Breast epithelium (tissue), 4 donors: ENCODE measurements around the gene ZNF599. TPM values are rescaled to one million over a fixed set of nuclear protein-coding genes. Genes with fewer than 3 reads are reported as not detected.

Experiments
- DNase-seq, 2 donors: peaks; one replicate each; pipeline ENCODE4 v3.0.0-alpha.2; 2019; ENCODE audit warnings: low spot score in 2 of 2
- H3K27ac ChIP-seq, 2 donors: fragments of 200-600 bp; sonication (generic) in 1 of 2; one replicate each; pipeline ENCODE4 v1.5.1; 2016 to 2019; ENCODE audit warnings: mild to moderate bottlenecking in 1 of 2
- H3K27me3 ChIP-seq, 2 donors: fragments of 200-600 bp; sonication (generic) in 1 of 2; one replicate each; pipeline versions ENCODE4 v1.5.1 to v1.6.0; 2017 to 2019; ENCODE audit warnings: control low read depth in 1 of 2, mild to moderate bottlenecking in 1 of 2
- H3K36me3 ChIP-seq: fragments of 200-600 bp; one replicate; pipeline ENCODE4 v1.5.1; 2019
- H3K4me1 ChIP-seq, 2 donors: fragments of 200-600 bp; sonication (generic); one replicate each; pipeline ENCODE4 v1.5.1; 2016 to 2019; ENCODE audit warnings: control low read depth in 1 of 2
- H3K4me3 ChIP-seq, 3 donors: fragments of 200-600 bp; sonication (generic); 1 replicate in 2 of 3; 2 replicates in 1 of 3; pipeline ENCODE4 v1.5.1; 2016 to 2019; ENCODE audit warnings: mild to moderate bottlenecking in 3 of 3, moderate library complexity in 2 of 3
- H3K9me3 ChIP-seq, 2 donors: fragments of 200-600 bp; sonication (generic) in 1 of 2; one replicate each; pipeline ENCODE4 v1.5.1; 2016 to 2019; ENCODE audit warnings: control low read depth in 1 of 2
- POLR2A ChIP-seq: fragments of 450-650 bp; IDR thresholded peaks from one replicate; pipeline ENCODE4 v1.6.1; 2016; ENCODE audit warnings: antibody characterized with exemption, mild to moderate bottlenecking, moderate library complexity
- POLR2AphosphoS5 ChIP-seq, 3 donors: sonication (generic); formaldehyde crosslinking; IDR thresholded peaks; one replicate each; pipeline ENCODE4 v1.6.1; 2017; ENCODE audit warnings: antibody characterized with exemption in 3 of 3
- intact Hi-C: fragments of 100-400 bp; cut with DNase I; formaldehyde crosslinking; loops from one replicate; pipeline ENCODE4 v1.15.1; 2023; ENCODE audit warnings: low total_unique reads
- total RNA-seq, 3 donors: library from RNA; depleted of rRNA; stranded (reverse); fragments of >200 nt; gene quantifications; one replicate each; pipeline ENCODE4 v1.1.0, GENCODE V29; 2016
- TF ChIP-seq, protein P1 (sequence below), 3 donors: fragments of 450-650 bp; IDR thresholded peaks; one replicate each; pipeline ENCODE4 v1.5.1; 2016 to 2017; ENCODE audit warnings: antibody characterized with exemption in 3 of 3, mild to moderate bottlenecking in 3 of 3, moderate library complexity in 3 of 3

Gene ZNF599
- total RNA-seq, 3 donors from 2014 or later: 5.6 to 12.7 (median 8.2) TPM

- peak overlapping the region; percentile 99 to 100 for H3K27ac ChIP-seq
- H3K4me1 ChIP-seq: peaks cover 0 to 10% of the 10 kb centered on the region in 2 donors
- intact Hi-C loops: no loop called here
- peak overlapping the region; percentile 66 to 95 (median 91) for H3K4me3 ChIP-seq
- H3K36me3 ChIP-seq: peaks cover 6% of the 10 kb centered on the region
- TF ChIP-seq POLR2AphosphoS5 (IDR thresholded peaks at IDR 0.05) (peak in 1 of 3 donors; percentile 6), POLR2A (no peak)
- peaks cover 2 to 15% of the 10 kb centered on the region in 2 donors for H3K9me3 ChIP-seq
- no peak for DNase-seq
- no peaks in the 10 kb centered on the region for H3K27me3 ChIP-seq
Observed at GRCh38 chr19:34733266-34733745, 39.7 kb downstream of the ZNF599 start.

DNA sequence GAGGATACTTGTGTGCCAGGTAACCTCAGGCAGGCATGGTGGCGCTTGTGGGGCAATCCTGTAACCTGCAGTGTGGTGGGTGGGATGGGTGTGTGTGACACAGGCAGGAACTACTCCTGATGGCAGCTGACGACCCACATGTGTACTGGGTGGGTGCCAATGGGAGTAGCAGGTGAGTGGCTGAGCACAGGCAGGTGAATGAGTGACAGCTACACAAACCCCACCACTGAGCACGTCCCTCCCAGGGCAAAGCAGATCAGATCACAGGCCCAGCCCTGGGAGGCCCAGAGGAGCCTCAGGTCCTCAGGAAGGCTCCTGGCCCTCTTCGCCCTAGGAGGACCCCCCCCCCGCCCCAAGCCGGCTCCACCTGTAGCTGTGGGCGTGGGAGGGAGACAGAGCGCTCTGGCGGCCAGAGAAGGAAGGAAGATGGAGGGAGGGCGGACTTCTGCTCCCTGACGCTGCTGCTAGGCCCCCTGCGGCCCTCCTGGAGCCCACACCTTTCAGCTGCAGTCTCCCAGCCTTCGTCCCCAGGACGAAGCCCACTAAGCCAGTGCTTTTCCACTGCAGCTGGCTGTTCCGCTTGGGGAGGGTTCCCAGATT is 40.3 kb downstream of the ZNF599 start:
- intact Hi-C loops: no loop called here
- Histone ChIP-seq H3K4me3 (peak overlapping the region; percentile 66 to 95 (median 91)), H3K4me1 (peaks cover 0 to 10% of the 10 kb centered on the region in 2 donors), H3K27me3 (no peaks in the 10 kb centered on the region), H3K36me3 (peaks cover 3% of the 10 kb centered on the region), H3K27ac (peak overlapping the region; percentile 99 to 100), H3K9me3 (peaks cover 0 to 9% of the 10 kb centered on the region in 2 donors)
- TF ChIP-seq, protein P1, sequence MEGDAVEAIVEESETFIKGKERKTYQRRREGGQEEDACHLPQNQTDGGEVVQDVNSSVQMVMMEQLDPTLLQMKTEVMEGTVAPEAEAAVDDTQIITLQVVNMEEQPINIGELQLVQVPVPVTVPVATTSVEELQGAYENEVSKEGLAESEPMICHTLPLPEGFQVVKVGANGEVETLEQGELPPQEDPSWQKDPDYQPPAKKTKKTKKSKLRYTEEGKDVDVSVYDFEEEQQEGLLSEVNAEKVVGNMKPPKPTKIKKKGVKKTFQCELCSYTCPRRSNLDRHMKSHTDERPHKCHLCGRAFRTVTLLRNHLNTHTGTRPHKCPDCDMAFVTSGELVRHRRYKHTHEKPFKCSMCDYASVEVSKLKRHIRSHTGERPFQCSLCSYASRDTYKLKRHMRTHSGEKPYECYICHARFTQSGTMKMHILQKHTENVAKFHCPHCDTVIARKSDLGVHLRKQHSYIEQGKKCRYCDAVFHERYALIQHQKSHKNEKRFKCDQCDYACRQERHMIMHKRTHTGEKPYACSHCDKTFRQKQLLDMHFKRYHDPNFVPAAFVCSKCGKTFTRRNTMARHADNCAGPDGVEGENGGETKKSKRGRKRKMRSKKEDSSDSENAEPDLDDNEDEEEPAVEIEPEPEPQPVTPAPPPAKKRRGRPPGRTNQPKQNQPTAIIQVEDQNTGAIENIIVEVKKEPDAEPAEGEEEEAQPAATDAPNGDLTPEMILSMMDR (IDR thresholded peaks at IDR 0.05): no peak
- TF ChIP-seq POLR2AphosphoS5 (IDR thresholded peaks at IDR 0.05) (no peak), POLR2A (no peak)
- DNase-seq: no peak

DNA sequence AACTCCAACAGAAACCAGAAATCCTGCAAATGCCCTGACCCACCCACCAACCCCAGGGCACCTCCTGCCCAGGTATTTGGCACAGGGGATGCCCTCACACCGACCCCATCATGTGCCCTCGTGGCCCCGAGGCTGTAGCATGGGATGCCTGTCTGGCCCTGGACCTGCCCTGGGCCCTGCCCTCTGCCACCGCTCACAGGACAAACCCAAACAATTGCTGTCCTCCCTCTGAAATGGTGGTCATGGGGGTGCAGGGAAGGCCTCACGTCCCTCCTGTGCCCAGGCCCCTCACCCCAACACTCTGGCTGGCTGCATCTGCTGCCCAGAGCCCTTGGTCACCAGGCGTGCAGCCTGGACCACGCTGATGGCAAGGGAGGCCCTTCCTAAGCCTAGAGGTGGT is 41.1 kb downstream of the ZNF599 start:
- peaks cover 0 to 1% of the 10 kb centered on the region in 2 donors for H3K9me3 ChIP-seq
- H3K4me1 ChIP-seq: peaks cover 0 to 10% of the 10 kb centered on the region in 2 donors
- H3K4me3 ChIP-seq: no peak overlapping the region
- no peaks in the 10 kb centered on the region for H3K27me3 ChIP-seq
- TF ChIP-seq POLR2A: no peak
- no peak for TF ChIP-seq POLR2AphosphoS5 (IDR thresholded peaks at IDR 0.05)
- TF ChIP-seq, protein P1 (IDR thresholded peaks at IDR 0.05): no peak
- H3K36me3 ChIP-seq: no peaks in the 10 kb centered on the region
- intact Hi-C loops: no loop called here
- H3K27ac ChIP-seq: no peak overlapping the region
- DNase-seq: no peak

DNA sequence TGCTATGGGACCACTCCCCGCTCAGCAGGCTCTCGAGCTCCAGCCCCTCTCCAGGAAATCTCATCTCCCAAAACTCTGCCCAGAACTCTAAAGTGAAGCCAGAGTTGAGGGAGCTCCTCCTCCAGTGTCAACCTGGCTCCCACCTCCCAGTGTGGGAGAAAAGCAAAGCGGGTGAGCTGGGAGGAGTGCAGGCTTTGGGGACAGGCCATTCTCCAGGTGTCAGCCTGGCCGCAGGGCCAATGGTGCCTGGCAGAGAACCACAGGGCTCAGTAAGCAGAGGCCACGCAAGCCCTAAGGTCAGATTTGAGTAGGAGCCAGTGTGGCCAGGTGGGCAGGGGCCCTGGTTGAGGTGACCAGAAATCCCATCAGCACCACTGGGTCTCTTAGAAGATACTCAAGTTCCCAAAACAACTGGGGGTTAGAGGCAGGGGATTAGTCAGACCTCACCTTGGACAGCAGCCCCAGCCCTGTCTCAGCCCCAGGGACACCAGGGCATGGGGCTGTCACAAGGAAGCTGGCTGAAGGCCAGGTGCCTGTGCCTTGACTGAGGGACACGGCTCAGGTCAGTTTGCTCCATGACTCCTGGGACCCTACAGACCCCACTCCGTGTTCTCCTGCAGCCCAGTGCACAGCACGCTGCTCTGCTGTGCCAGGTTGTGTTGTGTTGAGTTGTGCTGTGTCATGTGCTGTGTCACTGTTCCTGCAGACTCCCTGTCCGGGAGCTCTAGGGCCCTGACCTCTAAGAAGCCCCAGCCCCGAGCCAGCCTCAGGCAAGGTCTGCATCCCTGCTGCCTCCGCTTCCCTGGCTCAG is 41.8 kb downstream of the ZNF599 start:
- no peak for DNase-seq
- no peaks in the 10 kb centered on the region for H3K9me3 ChIP-seq
- H3K4me3 ChIP-seq: no peak overlapping the region
- H3K4me1 ChIP-seq: peaks cover 0 to 10% of the 10 kb centered on the region in 2 donors
- no peak overlapping the region for H3K27ac ChIP-seq
- no peak for TF ChIP-seq POLR2A
- no peak for TF ChIP-seq POLR2AphosphoS5 (IDR thresholded peaks at IDR 0.05)
- TF ChIP-seq, protein P1 (IDR thresholded peaks at IDR 0.05): no peak
- H3K36me3 ChIP-seq: no peaks in the 10 kb centered on the region
- H3K27me3 ChIP-seq: no peaks in the 10 kb centered on the region
- intact Hi-C loops: no loop called here

- TF ChIP-seq POLR2AphosphoS5 (IDR thresholded peaks at IDR 0.05): no peak
- no peak for TF ChIP-seq POLR2A
- TF ChIP-seq, protein P1 (IDR thresholded peaks at IDR 0.05): no peak
- no peaks in the 10 kb centered on the region for H3K4me1 ChIP-seq
- H3K9me3 ChIP-seq: no peaks in the 10 kb centered on the region
- intact Hi-C loops: no loop called here
- no peak overlapping the region for H3K27ac ChIP-seq
- no peak for DNase-seq
- H3K36me3 ChIP-seq: no peaks in the 10 kb centered on the region
- no peaks in the 10 kb centered on the region for H3K27me3 ChIP-seq
- no peak overlapping the region for H3K4me3 ChIP-seq
Observed at GRCh38 chr19:34725400-34725799, 47.6 kb downstream of the ZNF599 start.
